NB4 (cell line): ENCODE results near the gene SMPD3.

Source experiments
- DNase-seq: peaks from one replicate; pipeline ENCODE4 v3.0.0; 2010; ENCODE audit warnings: low read depth
- H3K4me3 ChIP-seq: one replicate; pipeline ENCODE4 v1.5.1; 2011; ENCODE audit warnings: mild to moderate bottlenecking, low read depth, low read length, moderate library complexity
- MAX ChIP-seq: IDR thresholded peaks from 2 replicates; pipeline ENCODE4 v1.6.1; 2011; ENCODE audit warnings: low read depth, low read length
- MYC ChIP-seq: IDR thresholded peaks from 2 replicates; pipeline ENCODE4 v1.6.1; 2011; ENCODE audit warnings: low read depth, low read length
- POLR2A ChIP-seq: IDR thresholded peaks from 2 replicates; pipeline ENCODE4 v1.6.1; 2011; ENCODE audit warnings: mild to moderate bottlenecking; ENCODE audit not compliant: insufficient read length; ENCODE audit errors: extremely low read depth
- TF ChIP-seq, protein P1 (sequence below): IDR thresholded peaks from one replicate; pipeline ENCODE4 v1.5.1; 2012; ENCODE audit warnings: low read depth, low read length

Gene SMPD3

DNA sequence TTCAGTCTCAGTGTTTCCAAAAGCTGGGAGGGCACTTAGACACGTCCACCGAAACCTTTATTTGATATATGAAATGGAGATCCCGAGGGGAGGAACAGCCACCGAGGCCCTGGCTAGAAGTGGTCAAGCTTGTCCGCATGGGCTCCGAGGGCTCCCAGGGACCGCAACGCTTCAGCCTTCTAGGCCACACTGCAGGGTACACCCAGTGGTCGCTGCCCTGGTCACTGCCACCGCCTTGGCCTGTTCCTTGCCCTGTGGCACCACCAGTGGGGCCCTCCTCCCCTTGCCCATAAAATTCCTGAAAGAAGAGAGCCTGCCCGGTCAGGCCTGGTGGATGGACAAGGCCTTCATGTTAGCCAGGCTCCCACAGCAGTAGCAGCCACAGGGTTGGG, 43.8 kb upstream of the SMPD3 start:
- H3K4me3 ChIP-seq: no peak overlapping the region
- no peak for TF ChIP-seq MAX
- TF ChIP-seq, protein P1, sequence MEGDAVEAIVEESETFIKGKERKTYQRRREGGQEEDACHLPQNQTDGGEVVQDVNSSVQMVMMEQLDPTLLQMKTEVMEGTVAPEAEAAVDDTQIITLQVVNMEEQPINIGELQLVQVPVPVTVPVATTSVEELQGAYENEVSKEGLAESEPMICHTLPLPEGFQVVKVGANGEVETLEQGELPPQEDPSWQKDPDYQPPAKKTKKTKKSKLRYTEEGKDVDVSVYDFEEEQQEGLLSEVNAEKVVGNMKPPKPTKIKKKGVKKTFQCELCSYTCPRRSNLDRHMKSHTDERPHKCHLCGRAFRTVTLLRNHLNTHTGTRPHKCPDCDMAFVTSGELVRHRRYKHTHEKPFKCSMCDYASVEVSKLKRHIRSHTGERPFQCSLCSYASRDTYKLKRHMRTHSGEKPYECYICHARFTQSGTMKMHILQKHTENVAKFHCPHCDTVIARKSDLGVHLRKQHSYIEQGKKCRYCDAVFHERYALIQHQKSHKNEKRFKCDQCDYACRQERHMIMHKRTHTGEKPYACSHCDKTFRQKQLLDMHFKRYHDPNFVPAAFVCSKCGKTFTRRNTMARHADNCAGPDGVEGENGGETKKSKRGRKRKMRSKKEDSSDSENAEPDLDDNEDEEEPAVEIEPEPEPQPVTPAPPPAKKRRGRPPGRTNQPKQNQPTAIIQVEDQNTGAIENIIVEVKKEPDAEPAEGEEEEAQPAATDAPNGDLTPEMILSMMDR: no peak
- no peak for TF ChIP-seq MYC
- TF ChIP-seq POLR2A: no peak
- no peak for DNase-seq

- no peak overlapping the region for H3K4me3 ChIP-seq
- no peak for DNase-seq
- TF ChIP-seq POLR2A: no peak
- no peak for TF ChIP-seq MYC
- no peak for TF ChIP-seq MAX
- TF ChIP-seq, protein P1: no peak
Observed at GRCh38 chr16:68491576-68491950, 43.3 kb upstream of the SMPD3 start.

GRCh38 chr16:68490829-68491575, 42.7 kb upstream of the SMPD3 start:
- TF ChIP-seq, protein P1: no peak
- no peak for TF ChIP-seq MAX
- TF ChIP-seq MYC: no peak
- TF ChIP-seq POLR2A: no peak
- H3K4me3 ChIP-seq: no peak overlapping the region
- no peak for DNase-seq

DNA sequence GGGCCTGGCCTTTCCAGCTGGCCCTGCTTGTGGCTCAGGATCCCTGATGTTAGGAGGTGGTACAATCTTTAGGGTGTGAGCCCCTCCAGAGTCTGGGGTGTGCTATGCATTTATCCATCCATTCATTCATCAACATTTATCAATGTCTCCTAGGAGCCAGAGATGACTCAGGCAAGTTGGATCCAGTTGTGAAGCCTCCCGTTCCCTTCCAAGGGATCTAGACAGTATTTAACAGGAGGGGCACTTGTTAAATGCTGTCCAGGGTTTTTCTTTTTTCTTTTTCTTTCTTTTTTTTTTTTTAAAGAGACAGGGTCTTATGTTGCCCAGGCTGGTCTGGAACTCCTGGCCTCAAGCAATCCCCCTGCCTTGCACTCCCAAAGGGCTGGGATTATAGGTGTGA, 42.0 kb upstream of the SMPD3 start:
- no peak overlapping the region for H3K4me3 ChIP-seq
- TF ChIP-seq, protein P1: no peak
- no peak for TF ChIP-seq MYC
- no peak for TF ChIP-seq MAX
- TF ChIP-seq POLR2A: no peak
- DNase-seq: no peak

GRCh38 chr16:68488554-68488953, 40.2 kb upstream of the SMPD3 start:
- DNase-seq: no peak
- no peak overlapping the region for H3K4me3 ChIP-seq
- TF ChIP-seq POLR2A (no peak), MAX (no peak), MYC (no peak)
- TF ChIP-seq, protein P1: no peak
